Esophagus muscularis mucosa (tissue), 4 donors: Measurements from ENCODE around the gene IGFALS. TPM values are rescaled to one million over a fixed set of nuclear protein-coding genes. Genes with fewer than 3 reads are reported as not detected.

ENCODE experiments used
- DNase-seq: peaks from one replicate; pipeline ENCODE4 v3.0.0-alpha.2; 2017; ENCODE audit errors: extremely low spot score
- H3K27ac ChIP-seq, 4 donors: fragments of 200-600 bp; sonication (generic); replicated peaks in 1 of 4; 1 replicate in 3 of 4; 2 replicates in 1 of 4; pipeline ENCODE4 v1.5.1; 2016 to 2019; ENCODE audit warnings: mild to moderate bottlenecking in 1 of 4
- H3K27me3 ChIP-seq, 4 donors: fragments of 200-600 bp; sonication (generic); one replicate each; pipeline versions ENCODE4 v1.5.1 to v1.6.0; 2016 to 2019
- H3K36me3 ChIP-seq, 4 donors: fragments of 200-600 bp; sonication (generic); one replicate each; pipeline ENCODE4 v1.5.1; 2016 to 2019
- H3K4me1 ChIP-seq, 4 donors: fragments of 200-600 bp; sonication (generic); one replicate each; pipeline ENCODE4 v1.5.1; 2016 to 2019
- H3K4me3 ChIP-seq, 4 donors: fragments of 200-600 bp; sonication (generic); 1 replicate in 2 of 4; 2 replicates in 2 of 4; pipeline ENCODE4 v1.5.1; 2016 to 2019; ENCODE audit warnings: mild to moderate bottlenecking in 4 of 4, moderate library complexity in 1 of 4
- H3K9me3 ChIP-seq, 4 donors: fragments of 200-600 bp; sonication (generic); 1 replicate in 3 of 4; 2 replicates in 1 of 4; pipeline ENCODE4 v1.5.1; 2016 to 2019
- EP300 ChIP-seq: sonication (generic); formaldehyde crosslinking; IDR thresholded peaks from one replicate; pipeline ENCODE4 v1.6.1; 2017; ENCODE audit warnings: antibody characterized with exemption
- POLR2A ChIP-seq: fragments of 450-650 bp; IDR thresholded peaks from one replicate; pipeline ENCODE4 v1.6.1; 2017; ENCODE audit warnings: antibody characterized with exemption, moderate library complexity, mild to moderate bottlenecking, low read depth
- POLR2AphosphoS5 ChIP-seq, 2 donors: sonication (generic); formaldehyde crosslinking; IDR thresholded peaks; one replicate each; pipeline ENCODE4 v1.6.1; 2017; ENCODE audit warnings: antibody characterized with exemption in 2 of 2
- WGBS: methylation state at CpG from one replicate; pipeline ENCODE4 v1.1.5; 2018; 5-methylcytosine and 5-hydroxymethylcytosine counted together
- intact Hi-C: fragments of 100-400 bp; cut with DNase I; formaldehyde crosslinking; loops from one replicate; pipeline ENCODE4 v1.15.1; 2023
- total RNA-seq, 4 donors: library from RNA; depleted of rRNA; stranded (reverse); fragments of >200 nt; gene quantifications; one replicate each; pipeline versions ENCODE4 v1.1.0 to v1.2.1, GENCODE V29; 2016
- TF ChIP-seq, protein P1 (sequence below), 3 experiments: fragments of 200-600 bp in 2 of 3; fragments of 450-650 bp in 1 of 3; sonication (generic) in 2 of 3; IDR thresholded peaks; one replicate each; pipeline ENCODE4 v1.5.1; 2017 to 2019; ENCODE audit warnings: antibody characterized with exemption in 3 of 3, mild to moderate bottlenecking in 2 of 3, moderate library complexity in 1 of 3

The IGFALS gene
- total RNA-seq, 4 donors from 2014 or later, result 0.45 to 0.75 TPM; not detected in 2

DNA sequence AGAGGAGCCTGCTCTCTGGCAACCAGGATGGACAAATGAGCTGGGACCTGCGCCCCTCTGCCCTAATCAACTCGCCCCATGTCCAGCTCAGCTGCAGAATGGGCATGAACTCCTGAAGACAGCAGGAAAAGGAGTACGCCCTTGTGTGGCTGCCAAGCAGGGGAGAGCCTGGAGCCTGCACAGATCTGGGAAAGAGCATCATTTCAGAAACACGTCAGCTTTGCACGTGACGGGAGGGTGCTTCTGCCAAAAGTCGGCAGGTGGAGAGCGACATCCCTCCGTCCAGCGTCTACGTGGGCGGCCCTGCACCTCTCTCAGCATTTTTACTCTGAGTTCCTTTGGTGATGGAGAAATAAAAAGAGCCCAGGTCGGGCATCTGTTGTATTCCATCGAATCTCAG lies 40.7 kb downstream of the IGFALS start:
- H3K9me3 ChIP-seq, result no peaks in the 10 kb centered on the region
- H3K27me3 ChIP-seq, result no peaks in the 10 kb centered on the region
- no peaks in the 10 kb centered on the region for H3K4me1 ChIP-seq
- TF ChIP-seq, protein P1, sequence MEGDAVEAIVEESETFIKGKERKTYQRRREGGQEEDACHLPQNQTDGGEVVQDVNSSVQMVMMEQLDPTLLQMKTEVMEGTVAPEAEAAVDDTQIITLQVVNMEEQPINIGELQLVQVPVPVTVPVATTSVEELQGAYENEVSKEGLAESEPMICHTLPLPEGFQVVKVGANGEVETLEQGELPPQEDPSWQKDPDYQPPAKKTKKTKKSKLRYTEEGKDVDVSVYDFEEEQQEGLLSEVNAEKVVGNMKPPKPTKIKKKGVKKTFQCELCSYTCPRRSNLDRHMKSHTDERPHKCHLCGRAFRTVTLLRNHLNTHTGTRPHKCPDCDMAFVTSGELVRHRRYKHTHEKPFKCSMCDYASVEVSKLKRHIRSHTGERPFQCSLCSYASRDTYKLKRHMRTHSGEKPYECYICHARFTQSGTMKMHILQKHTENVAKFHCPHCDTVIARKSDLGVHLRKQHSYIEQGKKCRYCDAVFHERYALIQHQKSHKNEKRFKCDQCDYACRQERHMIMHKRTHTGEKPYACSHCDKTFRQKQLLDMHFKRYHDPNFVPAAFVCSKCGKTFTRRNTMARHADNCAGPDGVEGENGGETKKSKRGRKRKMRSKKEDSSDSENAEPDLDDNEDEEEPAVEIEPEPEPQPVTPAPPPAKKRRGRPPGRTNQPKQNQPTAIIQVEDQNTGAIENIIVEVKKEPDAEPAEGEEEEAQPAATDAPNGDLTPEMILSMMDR (IDR thresholded peaks at IDR 0.05), result no peak
- TF ChIP-seq POLR2A, result no peak
- no peak for TF ChIP-seq EP300
- no peak for TF ChIP-seq POLR2AphosphoS5 (IDR thresholded peaks at IDR 0.05)
- peaks cover 42 to 97% (median 90%) of the 10 kb centered on the region in 4 donors for H3K36me3 ChIP-seq
- no peak overlapping the region for H3K4me3 ChIP-seq
- H3K27ac ChIP-seq, result no peak overlapping the region
- intact Hi-C loops, result no loop called here
- WGBS, result 94% methylated on average over 14 of the region's 14 CpGs
- DNase-seq, result no peak

- WGBS, result 96% methylated on average over 16 of the region's 16 CpGs
- DNase-seq, result no peak
- Histone ChIP-seq H3K36me3 (peaks cover 49 to 97% (median 91%) of the 10 kb centered on the region in 4 donors), H3K9me3 (no peaks in the 10 kb centered on the region), H3K4me1 (no peaks in the 10 kb centered on the region), H3K27ac (no peak overlapping the region), H3K4me3 (no peak overlapping the region), H3K27me3 (no peaks in the 10 kb centered on the region)
- intact Hi-C loops, result no loop called here
- TF ChIP-seq POLR2A, result no peak
Observed at GRCh38 chr16:1751946-1752345, 41.6 kb downstream of the IGFALS start.

GRCh38 chr16:1749152-1750117 lies 44.1 kb downstream of the IGFALS start:
- Histone ChIP-seq H3K36me3 (peaks cover 49 to 100% (median 96%) of the 10 kb centered on the region in 4 donors), H3K4me1 (no peaks in the 10 kb centered on the region), H3K27me3 (no peaks in the 10 kb centered on the region), H3K27ac (no peak overlapping the region), H3K4me3 (no peak overlapping the region), H3K9me3 (no peaks in the 10 kb centered on the region)
- 96% methylated on average over 19 of the region's 29 CpGs for WGBS
- TF ChIP-seq, protein P1 (IDR thresholded peaks at IDR 0.05), result no peak
- TF ChIP-seq EP300, result no peak
- TF ChIP-seq POLR2AphosphoS5 (IDR thresholded peaks at IDR 0.05), result no peak
- no peak for TF ChIP-seq POLR2A
- DNase-seq, result no peak
- intact Hi-C loops, result no loop called here

- DNase-seq, result no peak
- Histone ChIP-seq H3K27ac (no peak overlapping the region), H3K9me3 (no peaks in the 10 kb centered on the region), H3K4me3 (no peak overlapping the region), H3K4me1 (no peaks in the 10 kb centered on the region), H3K27me3 (no peaks in the 10 kb centered on the region), H3K36me3 (peaks cover 47 to 100% (median 99%) of the 10 kb centered on the region in 4 donors)
- intact Hi-C loops, result no loop called here
- WGBS, result 83% methylated on average over 2 of the region's 11 CpGs
- TF ChIP-seq POLR2A (no peak), POLR2AphosphoS5 (IDR thresholded peaks at IDR 0.05) (no peak), EP300 (no peak)
- TF ChIP-seq, protein P1 (IDR thresholded peaks at IDR 0.05), result no peak
Observed at GRCh38 chr16:1747934-1748333, 45.6 kb downstream of the IGFALS start.

DNA sequence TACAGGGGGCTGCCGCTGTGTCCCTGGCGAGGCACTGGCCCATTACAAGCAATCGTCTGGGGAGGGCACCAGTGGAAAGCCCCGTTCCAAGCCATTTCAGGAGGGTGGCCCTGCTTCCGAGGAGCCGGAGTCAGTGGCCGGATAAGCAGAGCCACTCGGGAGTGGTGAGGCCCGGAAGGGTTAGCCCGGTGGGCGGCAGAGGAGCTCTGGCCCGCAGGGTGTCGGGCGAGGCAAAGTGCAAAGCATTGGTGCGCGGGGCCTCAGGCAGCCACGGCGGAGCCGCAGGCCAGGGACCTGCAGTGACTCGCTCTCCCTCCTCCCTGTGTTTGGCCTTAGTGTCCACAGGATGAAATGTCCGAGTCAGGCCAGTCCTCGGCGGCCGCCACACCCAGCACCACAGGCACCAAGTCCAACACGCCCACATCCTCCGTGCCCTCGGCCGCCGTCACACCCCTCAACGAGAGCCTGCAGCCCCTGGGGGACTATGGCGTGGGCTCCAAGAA lies 46.8 kb downstream of the IGFALS start:
- intact Hi-C loops, result no loop called here
- Histone ChIP-seq H3K4me3 (no peak overlapping the region), H3K9me3 (no peaks in the 10 kb centered on the region), H3K36me3 (peaks cover 39 to 96% (median 91%) of the 10 kb centered on the region in 4 donors), H3K27ac (no peak overlapping the region), H3K27me3 (no peaks in the 10 kb centered on the region), H3K4me1 (no peaks in the 10 kb centered on the region)
- DNase-seq, result no peak
- TF ChIP-seq, protein P1 (IDR thresholded peaks at IDR 0.05), result no peak
- TF ChIP-seq POLR2AphosphoS5 (IDR thresholded peaks at IDR 0.05) (no peak), POLR2A (no peak), EP300 (no peak)
- 80% methylated on average over 9 of the region's 31 CpGs for WGBS
